Measurements from ENCODE around the gene SYNE2.

DNA sequence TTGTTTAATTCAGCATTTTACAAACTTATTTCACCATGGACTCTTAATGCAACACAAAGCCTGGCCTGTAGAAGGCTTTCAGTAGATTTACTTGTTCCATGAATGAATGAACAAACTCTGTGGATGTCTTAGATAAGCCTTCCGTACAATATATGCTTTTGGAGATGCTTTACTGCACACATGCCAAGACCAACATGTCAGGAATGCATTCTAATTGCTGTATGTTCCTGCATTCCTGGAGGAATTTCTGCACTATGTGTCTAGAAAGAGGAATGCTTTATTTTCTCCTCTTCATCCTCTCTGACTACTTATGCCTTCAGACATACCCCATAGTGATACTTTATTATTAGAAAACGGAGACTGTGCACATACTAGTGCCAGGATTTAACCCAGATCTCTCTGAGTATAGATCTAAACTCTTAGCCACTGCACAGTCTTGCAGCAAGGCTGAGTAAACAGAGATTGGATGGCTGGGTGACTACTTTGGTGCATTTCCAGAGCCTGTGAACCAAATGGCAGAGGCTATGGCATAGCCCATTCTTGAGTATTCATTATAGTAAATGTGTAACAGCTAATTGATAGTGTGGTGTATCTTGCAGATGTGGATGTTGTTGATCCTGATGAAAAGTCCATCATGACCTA, 108.2 kb downstream of the SYNE2 start:
- TF ChIP-seq EZH2 (IDR thresholded peaks at IDR 0.05; ENCODE audit: low read length, unreplicated experiment) = no peak
- TF ChIP-seq, protein P1, sequence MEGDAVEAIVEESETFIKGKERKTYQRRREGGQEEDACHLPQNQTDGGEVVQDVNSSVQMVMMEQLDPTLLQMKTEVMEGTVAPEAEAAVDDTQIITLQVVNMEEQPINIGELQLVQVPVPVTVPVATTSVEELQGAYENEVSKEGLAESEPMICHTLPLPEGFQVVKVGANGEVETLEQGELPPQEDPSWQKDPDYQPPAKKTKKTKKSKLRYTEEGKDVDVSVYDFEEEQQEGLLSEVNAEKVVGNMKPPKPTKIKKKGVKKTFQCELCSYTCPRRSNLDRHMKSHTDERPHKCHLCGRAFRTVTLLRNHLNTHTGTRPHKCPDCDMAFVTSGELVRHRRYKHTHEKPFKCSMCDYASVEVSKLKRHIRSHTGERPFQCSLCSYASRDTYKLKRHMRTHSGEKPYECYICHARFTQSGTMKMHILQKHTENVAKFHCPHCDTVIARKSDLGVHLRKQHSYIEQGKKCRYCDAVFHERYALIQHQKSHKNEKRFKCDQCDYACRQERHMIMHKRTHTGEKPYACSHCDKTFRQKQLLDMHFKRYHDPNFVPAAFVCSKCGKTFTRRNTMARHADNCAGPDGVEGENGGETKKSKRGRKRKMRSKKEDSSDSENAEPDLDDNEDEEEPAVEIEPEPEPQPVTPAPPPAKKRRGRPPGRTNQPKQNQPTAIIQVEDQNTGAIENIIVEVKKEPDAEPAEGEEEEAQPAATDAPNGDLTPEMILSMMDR (conservative IDR thresholded peaks at IDR 0.05; ENCODE audit: low read depth, low read length) = no peak

Data from PC-3 (cell line).